Gastroesophageal sphincter (tissue), 3 donors: Measurements from ENCODE around the gene GNAQ.

Source experiments
- CTCF ChIP-seq, 4 experiments: fragments of 200-600 bp in 2 of 4; fragments of 450-650 bp in 2 of 4; sonication (generic) in 1 of 4; IDR thresholded peaks; one replicate each; pipeline ENCODE4 v1.5.1; 2017 to 2019; ENCODE audit warnings: antibody characterized with exemption in 4 of 4, mild to moderate bottlenecking in 2 of 4, moderate library complexity in 2 of 4
- EP300 ChIP-seq: sonication (generic); formaldehyde crosslinking; IDR thresholded peaks from one replicate; pipeline ENCODE4 v1.6.1; 2017; ENCODE audit warnings: antibody characterized with exemption, mild to moderate bottlenecking
- POLR2A ChIP-seq, 2 donors: fragments of 450-650 bp; IDR thresholded peaks; one replicate each; pipeline ENCODE4 v1.6.1; 2017; ENCODE audit warnings: antibody characterized with exemption in 2 of 2, mild to moderate bottlenecking in 2 of 2, moderate library complexity in 1 of 2

GRCh38 chr9:77939149-77939668, 92.4 kb downstream of the GNAQ start:
- TF ChIP-seq CTCF (IDR thresholded peaks at IDR 0.05) (no peak), EP300 (no peak), POLR2A (IDR thresholded peaks at IDR 0.05) (no peak)
